ENCODE data around the gene ASCC1.

DNA sequence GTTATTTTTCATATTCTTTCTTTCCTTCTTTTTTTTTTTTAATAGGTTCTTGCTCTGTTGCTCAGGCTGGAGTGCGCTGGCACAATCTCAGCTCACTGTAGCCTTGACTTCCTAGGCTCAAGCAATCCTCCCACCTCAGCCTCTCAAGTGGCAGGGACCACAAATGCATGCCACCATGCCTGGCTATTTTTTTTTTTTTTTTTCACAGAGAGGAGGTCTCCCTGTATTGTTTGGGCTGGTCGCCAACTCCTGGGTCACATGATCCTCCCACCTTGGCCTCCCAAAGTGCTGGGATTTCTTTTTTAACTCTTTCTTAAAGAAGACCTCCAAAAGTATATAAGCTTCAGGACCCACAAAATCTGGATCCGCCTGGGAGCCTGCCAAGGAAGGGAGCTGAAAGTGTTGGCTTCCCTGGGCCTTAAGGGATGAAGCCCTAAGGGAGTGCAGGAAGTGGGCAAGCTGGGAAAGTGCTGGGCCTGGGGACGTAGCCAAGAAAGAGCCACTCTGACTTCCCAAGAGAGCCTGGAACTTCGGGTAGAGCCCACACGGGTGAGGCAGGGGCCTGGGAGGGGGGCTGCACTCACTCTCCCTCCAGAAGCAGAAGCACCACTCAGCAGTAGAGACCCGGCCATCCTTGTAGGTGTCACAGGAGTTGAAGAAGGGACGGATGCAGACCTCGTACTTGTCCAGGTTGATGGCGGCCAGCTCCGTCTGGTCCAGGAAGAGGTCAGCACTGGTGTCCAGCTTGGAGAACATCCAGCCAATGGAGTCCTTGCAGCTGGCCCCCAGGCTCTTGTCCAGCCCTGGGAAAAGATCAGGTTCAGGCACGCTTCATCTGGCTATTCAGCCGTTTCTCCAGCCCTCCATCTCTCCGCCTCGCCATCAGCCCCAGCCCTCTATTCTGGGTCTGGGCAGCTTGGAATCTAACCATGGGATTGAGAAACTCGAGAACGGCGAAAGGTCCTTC is 149.5 kb downstream of the ASCC1 start:
- TF ChIP-seq, protein P1, sequence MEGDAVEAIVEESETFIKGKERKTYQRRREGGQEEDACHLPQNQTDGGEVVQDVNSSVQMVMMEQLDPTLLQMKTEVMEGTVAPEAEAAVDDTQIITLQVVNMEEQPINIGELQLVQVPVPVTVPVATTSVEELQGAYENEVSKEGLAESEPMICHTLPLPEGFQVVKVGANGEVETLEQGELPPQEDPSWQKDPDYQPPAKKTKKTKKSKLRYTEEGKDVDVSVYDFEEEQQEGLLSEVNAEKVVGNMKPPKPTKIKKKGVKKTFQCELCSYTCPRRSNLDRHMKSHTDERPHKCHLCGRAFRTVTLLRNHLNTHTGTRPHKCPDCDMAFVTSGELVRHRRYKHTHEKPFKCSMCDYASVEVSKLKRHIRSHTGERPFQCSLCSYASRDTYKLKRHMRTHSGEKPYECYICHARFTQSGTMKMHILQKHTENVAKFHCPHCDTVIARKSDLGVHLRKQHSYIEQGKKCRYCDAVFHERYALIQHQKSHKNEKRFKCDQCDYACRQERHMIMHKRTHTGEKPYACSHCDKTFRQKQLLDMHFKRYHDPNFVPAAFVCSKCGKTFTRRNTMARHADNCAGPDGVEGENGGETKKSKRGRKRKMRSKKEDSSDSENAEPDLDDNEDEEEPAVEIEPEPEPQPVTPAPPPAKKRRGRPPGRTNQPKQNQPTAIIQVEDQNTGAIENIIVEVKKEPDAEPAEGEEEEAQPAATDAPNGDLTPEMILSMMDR (conservative IDR thresholded peaks at IDR 0.05; ENCODE audit: low read depth, low read length) = no peak
- no peak for TF ChIP-seq EZH2 (IDR thresholded peaks at IDR 0.05; ENCODE audit: borderline replicate concordance, low read depth, low read length, poor library complexity, severe bottlenecking)
